ENCODE data around the gene CDC42BPA. TPM values are rescaled to one million over a fixed set of nuclear protein-coding genes. Genes with fewer than 3 reads are reported as not detected.
"Not testable (repeated sequence)": the region's sequence is repeated elsewhere in the genome, so short reads cannot be mapped to it uniquely, and the experiment has no call there.

CDC42BPA gene
- total RNA-seq, 1 experiment from 2014 or later = 102 TPM

DNA sequence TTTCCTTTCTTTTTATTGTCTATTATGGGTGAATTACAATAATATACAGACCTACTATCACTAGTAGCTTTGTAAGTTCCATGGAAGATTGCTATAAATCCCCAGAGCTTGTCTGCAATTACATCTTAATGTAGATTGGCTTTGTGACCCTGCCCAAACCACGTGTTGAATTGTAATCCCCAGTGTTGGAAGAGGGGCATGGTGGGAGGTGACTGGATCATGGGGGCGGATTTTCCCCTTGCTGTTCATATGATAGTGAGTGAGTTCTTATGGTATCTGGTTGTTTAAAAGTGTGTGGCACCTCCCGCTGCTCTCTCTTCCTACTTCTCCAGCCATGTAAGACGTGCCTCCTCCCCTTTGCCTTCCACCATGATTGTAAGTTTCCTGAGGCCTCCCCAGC lies 34.9 kb upstream of the CDC42BPA start:
- no TSS peak for BruUV-seq (replicated peaks)
- no peaks in the 10 kb centered on the region for H3K9me3 Mint-ChIP-seq (ENCODE audit: unreplicated experiment)
- intact Hi-C loops (cut with micrococcal nuclease) = no loop called here
- no peaks in the 10 kb centered on the region for H3K36me3 Mint-ChIP-seq (ENCODE audit: insufficient read depth, unreplicated experiment)
- H3K27ac Mint-ChIP-seq (ENCODE audit: low read depth, unreplicated experiment) = no peak overlapping the region
- no peak overlapping the region for H3K4me3 Mint-ChIP-seq (ENCODE audit: unreplicated experiment)
- DNase-seq (ENCODE audit: unreplicated experiment) = no peak
- ChIA-PET POLR2A (interaction anchor here (0.9 to 3.3 kb wide), 3 partner anchors 10 to 47 kb away, joined by 3 to 13 read pairs (median 6); partner anchors contain the start of gene CDC42BPA), CTCF (interaction anchor here (0.6 to 1.0 kb wide), 2 partner anchors 186 to 445 kb away, joined by 3 read pairs; no protein-coding TSS in a partner anchor)
- TF ChIP-seq, protein P1, sequence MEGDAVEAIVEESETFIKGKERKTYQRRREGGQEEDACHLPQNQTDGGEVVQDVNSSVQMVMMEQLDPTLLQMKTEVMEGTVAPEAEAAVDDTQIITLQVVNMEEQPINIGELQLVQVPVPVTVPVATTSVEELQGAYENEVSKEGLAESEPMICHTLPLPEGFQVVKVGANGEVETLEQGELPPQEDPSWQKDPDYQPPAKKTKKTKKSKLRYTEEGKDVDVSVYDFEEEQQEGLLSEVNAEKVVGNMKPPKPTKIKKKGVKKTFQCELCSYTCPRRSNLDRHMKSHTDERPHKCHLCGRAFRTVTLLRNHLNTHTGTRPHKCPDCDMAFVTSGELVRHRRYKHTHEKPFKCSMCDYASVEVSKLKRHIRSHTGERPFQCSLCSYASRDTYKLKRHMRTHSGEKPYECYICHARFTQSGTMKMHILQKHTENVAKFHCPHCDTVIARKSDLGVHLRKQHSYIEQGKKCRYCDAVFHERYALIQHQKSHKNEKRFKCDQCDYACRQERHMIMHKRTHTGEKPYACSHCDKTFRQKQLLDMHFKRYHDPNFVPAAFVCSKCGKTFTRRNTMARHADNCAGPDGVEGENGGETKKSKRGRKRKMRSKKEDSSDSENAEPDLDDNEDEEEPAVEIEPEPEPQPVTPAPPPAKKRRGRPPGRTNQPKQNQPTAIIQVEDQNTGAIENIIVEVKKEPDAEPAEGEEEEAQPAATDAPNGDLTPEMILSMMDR (IDR thresholded peaks at IDR 0.05; ENCODE audit: unreplicated experiment) = no peak
- H3K4me1 Mint-ChIP-seq (ENCODE audit: insufficient read depth, unreplicated experiment) = peaks cover 28% of the 10 kb centered on the region
- H3K27me3 Mint-ChIP-seq (ENCODE audit: insufficient read depth, unreplicated experiment) = no peaks in the 10 kb centered on the region

DNA sequence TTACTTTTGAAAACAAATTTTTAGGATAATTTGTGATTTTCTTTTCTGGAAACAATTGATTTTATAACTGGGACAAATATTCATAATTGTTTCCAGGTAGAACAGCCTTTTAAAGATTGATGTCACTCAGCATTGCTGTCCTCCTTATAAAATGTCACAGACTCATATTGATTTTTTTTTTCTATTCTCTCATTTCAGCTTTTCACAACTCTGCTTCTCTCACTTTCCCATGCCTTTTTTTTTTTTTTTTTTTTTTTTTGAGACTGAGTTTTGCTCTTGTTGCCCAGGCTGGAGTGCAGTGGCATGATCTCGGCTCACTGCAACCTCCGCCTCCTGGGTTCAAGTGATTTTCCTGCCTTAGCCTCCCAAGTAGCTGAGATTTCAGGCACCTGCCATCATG lies 33.9 kb upstream of the CDC42BPA start:
- H3K27ac Mint-ChIP-seq (ENCODE audit: low read depth, unreplicated experiment); DNase-seq (ENCODE audit: unreplicated experiment); H3K27me3 Mint-ChIP-seq (ENCODE audit: insufficient read depth, unreplicated experiment); H3K4me3 Mint-ChIP-seq (ENCODE audit: unreplicated experiment); H3K9me3 Mint-ChIP-seq (ENCODE audit: unreplicated experiment); CTCF ChIA-PET; intact Hi-C loops (cut with micrococcal nuclease); H3K36me3 Mint-ChIP-seq (ENCODE audit: insufficient read depth, unreplicated experiment); BruUV-seq (replicated peaks): not testable (repeated sequence)
- POLR2A ChIA-PET = interaction anchor here (1.3 to 3.3 kb wide), 3 partner anchors 9 to 33 kb away, joined by 4 to 13 read pairs (median 6); partner anchors contain the start of gene CDC42BPA
- H3K4me1 Mint-ChIP-seq (ENCODE audit: insufficient read depth, unreplicated experiment) = peaks cover 22% of the 10 kb centered on the region

DNA sequence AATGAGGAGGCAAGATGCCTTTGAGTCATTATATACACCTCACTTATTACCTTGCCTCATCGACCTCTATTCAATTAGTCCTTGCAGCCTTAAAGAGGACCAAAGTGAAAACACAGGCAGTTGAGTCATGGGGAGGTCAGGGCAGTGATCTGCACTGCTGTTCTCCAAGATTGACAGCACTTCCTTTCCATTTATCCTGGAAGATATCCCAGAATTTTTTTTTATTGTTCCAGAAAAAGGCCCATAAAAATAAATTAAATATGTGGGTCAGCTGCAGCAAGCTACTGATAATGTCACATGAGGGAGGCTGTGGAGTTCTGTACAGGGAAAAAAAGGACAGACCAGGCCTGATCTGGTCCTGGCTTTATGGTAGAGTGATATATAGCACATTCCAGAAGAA lies 33.2 kb upstream of the CDC42BPA start:
- Mint-ChIP-seq H3K36me3 (ENCODE audit: insufficient read depth, unreplicated experiment) (no peaks in the 10 kb centered on the region), H3K4me3 (ENCODE audit: unreplicated experiment) (no peak overlapping the region), H3K4me1 (ENCODE audit: insufficient read depth, unreplicated experiment) (peaks cover 14% of the 10 kb centered on the region), H3K27me3 (ENCODE audit: insufficient read depth, unreplicated experiment) (no peaks in the 10 kb centered on the region), H3K27ac (ENCODE audit: low read depth, unreplicated experiment) (no peak overlapping the region), H3K9me3 (ENCODE audit: unreplicated experiment) (no peaks in the 10 kb centered on the region)
- peak; percentile 77 for DNase-seq (ENCODE audit: unreplicated experiment)
- CTCF ChIA-PET = interaction anchor here (0.6 to 1.1 kb wide), 4 partner anchors 47 to 407 kb away, joined by 3 to 5 read pairs (median 3); no protein-coding TSS in a partner anchor
- intact Hi-C loops (cut with micrococcal nuclease) = no loop called here
- TF ChIP-seq, protein P1 (IDR thresholded peaks at IDR 0.05; ENCODE audit: unreplicated experiment) = no peak
- POLR2A ChIA-PET = interaction anchor here (0.8 to 1.8 kb wide), 4 partner anchors 9 to 536 kb away, joined by 3 to 6 read pairs (median 4); no protein-coding TSS in a partner anchor
- BruUV-seq (replicated peaks) = no TSS peak

DNA sequence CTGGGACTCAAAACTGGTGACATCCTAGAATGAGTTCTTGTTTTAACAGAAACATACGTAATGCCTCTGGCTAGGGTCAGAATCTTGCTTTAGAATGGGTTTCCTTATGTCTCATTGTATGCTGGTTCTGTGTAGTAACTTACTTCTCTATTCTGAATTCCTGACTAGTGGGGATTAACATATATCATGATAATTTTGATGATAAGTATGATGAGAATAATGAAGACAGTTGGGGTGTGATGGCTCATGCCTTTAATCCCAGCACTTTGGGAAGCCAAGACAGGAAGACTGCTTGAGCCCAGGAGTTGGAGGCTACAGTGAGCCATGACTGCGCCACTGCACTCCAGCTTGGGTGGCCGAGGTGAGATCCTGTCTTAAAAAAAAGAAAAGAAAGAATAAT lies 31.7 kb upstream of the CDC42BPA start:
- POLR2A ChIA-PET = interaction anchor here (0.7 to 0.8 kb wide), 2 partner anchors 13 to 696 kb away, joined by 3 read pairs; no protein-coding TSS in a partner anchor
- CTCF ChIA-PET = interaction anchor here (0.6 to 1.1 kb wide), 3 partner anchors 84 to 111 kb away, joined by 3 to 4 read pairs (median 3); no protein-coding TSS in a partner anchor
- H3K9me3 Mint-ChIP-seq (ENCODE audit: unreplicated experiment) = no peaks in the 10 kb centered on the region
- no TSS peak for BruUV-seq (replicated peaks)
- no peaks in the 10 kb centered on the region for H3K27me3 Mint-ChIP-seq (ENCODE audit: insufficient read depth, unreplicated experiment)
- H3K4me3 Mint-ChIP-seq (ENCODE audit: unreplicated experiment) = no peak overlapping the region
- H3K27ac Mint-ChIP-seq (ENCODE audit: low read depth, unreplicated experiment) = no peak overlapping the region
- TF ChIP-seq, protein P1 (IDR thresholded peaks at IDR 0.05; ENCODE audit: unreplicated experiment) = no peak
- H3K36me3 Mint-ChIP-seq (ENCODE audit: insufficient read depth, unreplicated experiment) = no peaks in the 10 kb centered on the region
- intact Hi-C loops (cut with micrococcal nuclease) = no loop called here
- no peak for DNase-seq (ENCODE audit: unreplicated experiment)
- H3K4me1 Mint-ChIP-seq (ENCODE audit: insufficient read depth, unreplicated experiment) = peaks cover 10% of the 10 kb centered on the region
